T follicular helper cell (primary cell): Measurements from ENCODE around the gene PPARD.
"Not testable (repeated sequence)": the region's sequence is repeated elsewhere in the genome, so short reads cannot be mapped to it uniquely, and the experiment has no call there.

Experiments used
- DNase-seq: peaks from one replicate; pipeline ENCODE4 v3.0.0-alpha.2; 2020; ENCODE audit warnings: low read depth

The PPARD gene

DNA sequence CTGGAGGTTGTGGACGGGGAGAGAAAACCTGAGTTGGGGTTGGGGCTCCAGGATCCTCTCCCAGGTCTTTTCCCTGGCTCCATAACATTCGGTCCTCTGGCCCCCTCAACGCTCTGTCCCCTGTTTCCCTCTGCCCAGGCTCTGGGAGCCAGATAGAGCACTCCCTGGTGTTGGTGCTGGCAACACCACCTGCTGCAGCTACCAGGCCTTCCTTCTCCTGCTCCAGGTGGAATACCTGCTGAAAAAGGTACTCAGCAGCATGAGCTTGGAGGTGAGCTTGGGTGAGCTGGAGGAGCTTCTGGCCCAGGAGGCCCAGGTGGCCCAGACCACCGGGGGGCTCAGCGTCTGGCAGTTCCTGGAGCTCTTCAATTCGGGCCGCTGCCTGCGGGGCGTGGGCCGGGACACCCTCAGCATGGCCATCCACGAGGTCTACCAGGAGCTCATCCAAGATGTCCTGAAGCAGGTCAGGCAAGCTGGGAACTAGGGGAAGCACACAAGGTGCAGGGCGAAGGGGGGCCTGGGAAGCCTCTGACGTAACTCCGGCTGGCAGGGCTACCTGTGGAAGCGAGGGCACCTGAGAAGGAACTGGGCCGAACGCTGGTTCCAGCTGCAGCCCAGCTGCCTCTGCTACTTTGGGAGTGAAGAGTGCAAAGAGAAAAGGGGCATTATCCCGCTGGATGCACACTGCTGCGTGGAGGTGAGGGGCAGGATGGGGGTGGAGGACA, 30.1 kb upstream of the PPARD start:
- no peak for DNase-seq

DNA sequence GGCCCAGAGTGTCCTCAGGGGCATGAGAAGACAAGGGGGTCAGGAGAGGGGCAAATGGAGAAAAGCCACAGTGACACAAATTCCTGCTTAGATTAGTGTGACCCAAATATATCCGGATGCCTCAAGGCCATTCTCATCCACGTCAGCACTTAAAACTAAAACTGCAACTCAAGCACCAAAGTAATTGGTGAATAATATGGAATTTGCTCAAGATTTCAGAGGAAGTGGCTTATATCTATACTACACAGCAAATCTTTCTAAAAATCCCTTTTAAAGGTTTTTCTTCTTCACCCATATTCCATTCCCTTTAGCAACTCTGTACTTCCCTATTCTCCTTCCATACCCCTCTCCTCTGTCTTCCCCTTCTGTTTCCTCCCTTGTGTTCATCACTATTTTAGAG, 29.6 kb upstream of the PPARD start:
- no peak for DNase-seq

GRCh38 chr6:35317483-35318195, 24.7 kb upstream of the PPARD start:
- DNase-seq = no peak

GRCh38 chr6:35318196-35319171, 23.9 kb upstream of the PPARD start:
- no peak for DNase-seq

DNA sequence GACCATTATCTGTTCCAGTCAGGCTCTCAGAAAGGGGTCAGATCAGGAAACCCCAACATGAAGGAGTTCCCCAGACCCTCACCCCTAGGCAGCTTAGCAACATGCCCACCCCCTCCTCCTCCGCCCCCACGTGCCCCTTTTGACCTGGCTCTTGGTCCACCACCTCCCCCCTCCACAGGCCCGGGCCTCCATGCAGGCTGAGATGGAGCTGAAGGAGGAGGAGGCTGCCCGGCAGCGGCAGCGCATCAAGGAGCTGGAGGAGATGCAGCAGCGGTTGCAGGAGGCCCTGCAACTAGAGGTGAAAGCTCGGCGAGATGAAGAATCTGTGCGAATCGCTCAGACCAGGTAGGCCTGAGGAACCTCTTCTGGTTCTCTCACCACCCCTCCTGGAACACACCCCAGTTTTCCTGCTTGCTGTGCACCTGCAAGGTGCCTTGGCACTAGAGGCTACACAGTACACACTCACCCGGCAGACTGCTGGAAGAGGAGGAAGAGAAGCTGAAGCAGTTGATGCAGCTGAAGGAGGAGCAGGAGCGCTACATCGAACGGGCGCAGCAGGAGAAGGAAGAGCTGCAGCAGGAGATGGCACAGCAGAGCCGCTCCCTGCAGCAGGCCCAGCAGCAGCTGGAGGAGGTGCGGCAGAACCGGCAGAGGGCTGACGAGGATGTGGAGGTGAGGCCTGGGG, 22.9 kb upstream of the PPARD start:
- DNase-seq = no peak

DNA sequence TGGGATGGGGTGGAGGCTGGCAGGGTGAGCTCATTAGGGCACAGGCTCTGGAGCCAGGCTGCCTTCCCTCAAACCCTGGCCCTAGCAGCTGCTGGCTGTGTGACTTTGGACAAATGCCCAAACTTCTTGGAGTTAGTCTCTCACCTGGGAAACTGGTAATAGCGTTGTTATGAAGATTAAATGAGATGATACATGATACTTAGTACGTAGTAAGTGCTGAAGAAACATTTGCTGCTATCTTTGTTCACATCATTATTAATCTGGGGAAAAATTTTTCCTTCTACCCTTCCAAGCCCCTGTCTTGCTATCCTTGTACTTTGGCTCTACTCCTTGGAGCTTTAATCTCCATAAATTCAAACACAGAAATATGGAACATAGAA, 22.3 kb upstream of the PPARD start:
- DNase-seq = no peak

DNA sequence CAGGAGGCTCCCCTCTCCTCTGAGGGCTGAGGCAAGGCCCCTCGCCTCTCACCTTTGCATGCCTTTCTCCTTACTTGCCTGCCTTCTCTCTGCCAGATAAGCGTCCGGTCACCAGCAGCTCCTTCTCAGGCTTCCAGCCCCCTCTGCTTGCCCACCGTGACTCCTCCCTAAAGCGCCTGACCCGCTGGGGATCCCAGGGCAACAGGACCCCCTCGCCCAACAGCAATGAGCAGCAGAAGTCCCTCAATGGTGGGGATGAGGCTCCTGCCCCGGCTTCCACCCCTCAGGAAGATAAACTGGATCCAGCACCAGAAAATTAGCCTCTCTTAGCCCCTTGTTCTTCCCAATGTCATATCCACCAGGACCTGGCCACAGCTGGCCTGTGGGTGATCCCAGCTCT, 21.3 kb upstream of the PPARD start:
- no peak for DNase-seq

GRCh38 chr6:35327349-35328027, 14.9 kb upstream of the PPARD start:
- peak; percentile 62 for DNase-seq

- no peak for DNase-seq
Observed at GRCh38 chr6:35328108-35328723, 14.1 kb upstream of the PPARD start.

GRCh38 chr6:35328965-35329364, 13.4 kb upstream of the PPARD start:
- not testable (repeated sequence) for DNase-seq

DNA sequence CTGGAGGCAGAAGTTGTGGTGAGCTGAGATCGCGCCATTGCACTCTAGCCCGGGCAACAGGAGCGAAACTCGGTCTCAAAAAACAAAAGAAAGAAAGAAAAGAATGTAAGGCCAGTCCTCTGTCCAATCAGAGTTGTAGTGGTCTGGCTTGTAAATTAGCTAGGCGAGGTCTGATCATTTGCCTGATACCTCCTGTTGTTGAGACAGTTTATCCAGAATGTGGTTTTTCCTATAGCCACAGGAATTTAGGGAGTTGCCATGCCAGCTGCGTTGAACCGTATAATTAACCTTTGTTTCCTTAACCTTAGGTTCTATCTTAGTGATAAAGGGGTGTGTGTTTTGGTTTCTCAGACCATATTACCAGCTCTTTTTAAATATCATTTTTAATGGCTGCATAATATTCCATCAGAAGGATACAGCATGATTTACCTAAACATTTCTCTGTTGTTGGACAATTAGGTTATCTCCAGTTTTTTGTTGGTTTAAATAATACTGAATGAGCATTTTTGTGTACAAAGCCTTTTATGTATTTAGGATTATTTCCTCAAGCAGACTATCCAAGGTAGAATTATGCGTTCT, 11.7 kb upstream of the PPARD start:
- DNase-seq = no peak

GRCh38 chr6:35332074-35332887, 10.1 kb upstream of the PPARD start:
- peak; percentile 79 for DNase-seq

GRCh38 chr6:35341557-35341956, 801 bp upstream of the PPARD start:
- no peak for DNase-seq

DNA sequence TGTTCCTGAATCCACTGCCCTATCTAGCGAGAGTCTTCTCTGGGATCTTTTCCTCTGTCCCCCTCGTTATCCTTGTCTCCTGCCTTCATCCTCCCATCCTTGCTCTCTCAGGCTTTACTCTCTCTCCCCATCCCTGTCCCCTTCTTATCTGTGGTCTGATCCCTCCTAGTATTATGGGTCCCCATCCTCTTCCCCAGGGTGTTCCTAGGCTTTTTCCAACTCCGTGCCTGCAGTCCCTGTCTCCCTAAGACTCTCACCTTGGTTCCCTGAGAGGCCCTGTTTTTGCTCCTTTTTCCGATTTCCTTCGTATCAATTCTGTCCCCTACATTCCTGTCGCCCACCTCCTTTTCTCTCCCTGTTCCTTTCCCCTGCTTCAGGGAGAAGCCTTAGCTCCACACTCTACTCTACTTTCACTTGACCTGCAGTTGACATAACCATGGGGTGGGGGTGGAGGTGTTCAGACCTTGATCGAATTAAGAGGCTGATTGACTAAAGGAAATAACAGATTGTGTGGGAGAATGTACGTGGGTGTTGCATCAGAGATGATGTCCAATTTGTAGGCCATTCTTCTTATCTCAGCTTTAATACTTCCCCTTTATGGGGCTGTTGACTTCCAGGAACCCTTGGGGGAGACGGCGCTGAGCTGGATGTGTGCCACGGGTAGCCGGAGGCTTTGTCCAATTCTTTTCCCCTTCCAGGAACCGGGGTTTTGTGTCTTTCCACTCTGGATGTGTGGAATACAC, 905 bp downstream of the PPARD start:
- no peak for DNase-seq

GRCh38 chr6:35343835-35344550, 1.6 kb downstream of the PPARD start:
- no peak for DNase-seq

- no peak for DNase-seq
Observed at GRCh38 chr6:35351422-35351821, 9.1 kb downstream of the PPARD start.

- DNase-seq = no peak
Observed at GRCh38 chr6:35352735-35353134, 10.4 kb downstream of the PPARD start.
